ENCODE data around the gene ATRNL1. TPM values are rescaled to one million over a fixed set of nuclear protein-coding genes. Genes with fewer than 3 reads are reported as not detected.

ATRNL1 gene
- polyA plus RNA-seq, 1 donor from 2014 or later = 47.8 TPM

DNA sequence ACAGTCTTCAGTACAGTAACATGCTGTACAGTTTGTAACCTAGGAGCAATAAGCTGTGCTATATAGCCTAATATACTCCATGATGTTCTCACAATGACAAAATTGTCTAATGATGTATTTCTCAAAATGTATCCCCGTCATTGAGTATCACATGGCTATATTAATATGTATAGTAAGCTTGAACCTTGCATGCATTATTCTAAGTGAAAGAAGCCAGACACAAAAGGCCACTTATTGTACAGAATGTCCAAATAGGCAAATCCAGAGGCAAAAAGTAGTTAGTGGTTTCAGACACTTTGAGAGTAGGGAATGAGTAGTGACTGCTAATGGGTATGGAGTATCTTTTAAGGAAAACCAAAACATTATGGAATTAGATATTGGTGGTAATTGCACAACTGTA is 545.1 kb downstream of the ATRNL1 start:
- no peak overlapping the region for H2AFZ ChIP-seq (ENCODE audit: low read depth, low read length)
- H3K9ac ChIP-seq (ENCODE audit: low read length) = no peak overlapping the region
- H3K9me3 ChIP-seq (ENCODE audit: low read length) = no peaks in the 10 kb centered on the region
- H3F3A ChIP-seq (ENCODE audit: insufficient read depth, low read length, poor library complexity, severe bottlenecking) = no peaks in the 10 kb centered on the region
- no peaks in the 10 kb centered on the region for H4K20me1 ChIP-seq (ENCODE audit: insufficient read depth)
- no peak overlapping the region for H3K4me2 ChIP-seq (ENCODE audit: low read length)
- no peaks in the 10 kb centered on the region for H3K36me3 ChIP-seq (ENCODE audit: insufficient read depth, low read length)
- H3K27me3 ChIP-seq (ENCODE audit: insufficient read depth, low read depth, low read length) = no peaks in the 10 kb centered on the region
- no peak for TF ChIP-seq MXI1 (conservative IDR thresholded peaks at IDR 0.05; ENCODE audit: poor library complexity, severe bottlenecking)
- TF ChIP-seq, protein P1, sequence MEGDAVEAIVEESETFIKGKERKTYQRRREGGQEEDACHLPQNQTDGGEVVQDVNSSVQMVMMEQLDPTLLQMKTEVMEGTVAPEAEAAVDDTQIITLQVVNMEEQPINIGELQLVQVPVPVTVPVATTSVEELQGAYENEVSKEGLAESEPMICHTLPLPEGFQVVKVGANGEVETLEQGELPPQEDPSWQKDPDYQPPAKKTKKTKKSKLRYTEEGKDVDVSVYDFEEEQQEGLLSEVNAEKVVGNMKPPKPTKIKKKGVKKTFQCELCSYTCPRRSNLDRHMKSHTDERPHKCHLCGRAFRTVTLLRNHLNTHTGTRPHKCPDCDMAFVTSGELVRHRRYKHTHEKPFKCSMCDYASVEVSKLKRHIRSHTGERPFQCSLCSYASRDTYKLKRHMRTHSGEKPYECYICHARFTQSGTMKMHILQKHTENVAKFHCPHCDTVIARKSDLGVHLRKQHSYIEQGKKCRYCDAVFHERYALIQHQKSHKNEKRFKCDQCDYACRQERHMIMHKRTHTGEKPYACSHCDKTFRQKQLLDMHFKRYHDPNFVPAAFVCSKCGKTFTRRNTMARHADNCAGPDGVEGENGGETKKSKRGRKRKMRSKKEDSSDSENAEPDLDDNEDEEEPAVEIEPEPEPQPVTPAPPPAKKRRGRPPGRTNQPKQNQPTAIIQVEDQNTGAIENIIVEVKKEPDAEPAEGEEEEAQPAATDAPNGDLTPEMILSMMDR (IDR thresholded peaks at IDR 0.05; ENCODE audit: poor library complexity, severe bottlenecking) = no peak
- H3K4me3 ChIP-seq (ENCODE audit: low read length) = no peak overlapping the region
- no peak overlapping the region for H3K27ac ChIP-seq (ENCODE audit: low read length)
- H3K9me2 ChIP-seq (ENCODE audit: insufficient read depth, low read length) = no peaks in the 10 kb centered on the region
- H3K79me2 ChIP-seq (replicated peaks; ENCODE audit: insufficient read depth, low read length) = no peaks in the 10 kb centered on the region

DNA sequence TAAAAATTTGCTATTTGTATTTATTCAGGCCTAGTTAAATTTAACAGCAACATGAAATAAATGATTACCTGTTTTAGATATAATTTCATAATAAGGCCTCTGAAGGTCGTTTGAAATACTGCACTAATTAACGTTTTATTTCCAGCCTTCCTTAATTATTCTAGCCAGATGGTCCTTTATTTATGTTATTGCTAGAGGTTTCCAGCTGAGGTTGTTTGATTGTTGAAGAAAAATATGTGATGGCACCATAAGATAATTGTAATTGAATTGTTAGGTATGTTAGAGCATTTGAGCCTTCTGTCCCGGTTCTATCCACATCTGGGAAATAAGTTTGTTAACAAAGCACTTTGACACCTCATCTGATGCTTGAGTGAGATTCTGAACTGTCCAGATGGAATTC is 556.1 kb downstream of the ATRNL1 start:
- TF ChIP-seq MXI1 (conservative IDR thresholded peaks at IDR 0.05; ENCODE audit: poor library complexity, severe bottlenecking) = no peak
- TF ChIP-seq TAF1 (IDR thresholded peaks at IDR 0.05; ENCODE audit: low read depth) = no peak
- TF ChIP-seq, protein P1 (IDR thresholded peaks at IDR 0.05; ENCODE audit: poor library complexity, severe bottlenecking) = no peak
- TF ChIP-seq EZH2 (IDR thresholded peaks at IDR 0.05; ENCODE audit: borderline replicate concordance, insufficient read depth, low read length, poor library complexity, severe bottlenecking) = no peak
- TF ChIP-seq EP300 (conservative IDR thresholded peaks at IDR 0.05; ENCODE audit: poor library complexity, severe bottlenecking) = no peak
- no peak for TF ChIP-seq SMC3 (conservative IDR thresholded peaks at IDR 0.05; ENCODE audit: poor library complexity)
- TF ChIP-seq, protein P2, sequence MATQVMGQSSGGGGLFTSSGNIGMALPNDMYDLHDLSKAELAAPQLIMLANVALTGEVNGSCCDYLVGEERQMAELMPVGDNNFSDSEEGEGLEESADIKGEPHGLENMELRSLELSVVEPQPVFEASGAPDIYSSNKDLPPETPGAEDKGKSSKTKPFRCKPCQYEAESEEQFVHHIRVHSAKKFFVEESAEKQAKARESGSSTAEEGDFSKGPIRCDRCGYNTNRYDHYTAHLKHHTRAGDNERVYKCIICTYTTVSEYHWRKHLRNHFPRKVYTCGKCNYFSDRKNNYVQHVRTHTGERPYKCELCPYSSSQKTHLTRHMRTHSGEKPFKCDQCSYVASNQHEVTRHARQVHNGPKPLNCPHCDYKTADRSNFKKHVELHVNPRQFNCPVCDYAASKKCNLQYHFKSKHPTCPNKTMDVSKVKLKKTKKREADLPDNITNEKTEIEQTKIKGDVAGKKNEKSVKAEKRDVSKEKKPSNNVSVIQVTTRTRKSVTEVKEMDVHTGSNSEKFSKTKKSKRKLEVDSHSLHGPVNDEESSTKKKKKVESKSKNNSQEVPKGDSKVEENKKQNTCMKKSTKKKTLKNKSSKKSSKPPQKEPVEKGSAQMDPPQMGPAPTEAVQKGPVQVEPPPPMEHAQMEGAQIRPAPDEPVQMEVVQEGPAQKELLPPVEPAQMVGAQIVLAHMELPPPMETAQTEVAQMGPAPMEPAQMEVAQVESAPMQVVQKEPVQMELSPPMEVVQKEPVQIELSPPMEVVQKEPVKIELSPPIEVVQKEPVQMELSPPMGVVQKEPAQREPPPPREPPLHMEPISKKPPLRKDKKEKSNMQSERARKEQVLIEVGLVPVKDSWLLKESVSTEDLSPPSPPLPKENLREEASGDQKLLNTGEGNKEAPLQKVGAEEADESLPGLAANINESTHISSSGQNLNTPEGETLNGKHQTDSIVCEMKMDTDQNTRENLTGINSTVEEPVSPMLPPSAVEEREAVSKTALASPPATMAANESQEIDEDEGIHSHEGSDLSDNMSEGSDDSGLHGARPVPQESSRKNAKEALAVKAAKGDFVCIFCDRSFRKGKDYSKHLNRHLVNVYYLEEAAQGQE (IDR thresholded peaks at IDR 0.05; ENCODE audit: borderline replicate concordance) = no peak
- no peak for TF ChIP-seq RAD21 (conservative IDR thresholded peaks at IDR 0.05)
- no peak for TF ChIP-seq POLR2AphosphoS5 (IDR thresholded peaks at IDR 0.05)
- no peaks in the 10 kb centered on the region for H3K9me3 ChIP-seq (ENCODE audit: low read length)
- H3K9me2 ChIP-seq (ENCODE audit: insufficient read depth, low read length) = no peaks in the 10 kb centered on the region

More for the DNA sequence above, 556.1 kb downstream of the ATRNL1 start:
- no peak overlapping the region for H3K27ac ChIP-seq (ENCODE audit: low read length)
- H2AFZ ChIP-seq (ENCODE audit: low read depth, low read length) = no peak overlapping the region
- H4K20me1 ChIP-seq (ENCODE audit: insufficient read depth) = no peaks in the 10 kb centered on the region
- no peak overlapping the region for H3K4me3 ChIP-seq (ENCODE audit: low read length)
- no peaks in the 10 kb centered on the region for H3K27me3 ChIP-seq (ENCODE audit: insufficient read depth, low read depth, low read length)
- H3K36me3 ChIP-seq (ENCODE audit: insufficient read depth, low read length) = no peaks in the 10 kb centered on the region
- no peaks in the 10 kb centered on the region for H3F3A ChIP-seq (ENCODE audit: insufficient read depth, low read length, poor library complexity, severe bottlenecking)
- no peak overlapping the region for H3K9ac ChIP-seq (ENCODE audit: low read length)
- H3K79me2 ChIP-seq (replicated peaks; ENCODE audit: insufficient read depth, low read length) = no peaks in the 10 kb centered on the region
- H3K4me2 ChIP-seq (ENCODE audit: low read length) = no peak overlapping the region
